Bladder microvascular endothelial cell (primary cell): ENCODE data around the gene TUT1. TPM values are rescaled to one million over a fixed set of nuclear protein-coding genes. Genes with fewer than 3 reads are reported as not detected.

Source experiments
- total RNA-seq: library from RNA; depleted of rRNA; stranded (reverse); fragments of >200 nt; gene quantifications from 2 replicates; pipeline ENCODE4 v1.2.3, GENCODE V29; 2014

Gene TUT1, protein sequence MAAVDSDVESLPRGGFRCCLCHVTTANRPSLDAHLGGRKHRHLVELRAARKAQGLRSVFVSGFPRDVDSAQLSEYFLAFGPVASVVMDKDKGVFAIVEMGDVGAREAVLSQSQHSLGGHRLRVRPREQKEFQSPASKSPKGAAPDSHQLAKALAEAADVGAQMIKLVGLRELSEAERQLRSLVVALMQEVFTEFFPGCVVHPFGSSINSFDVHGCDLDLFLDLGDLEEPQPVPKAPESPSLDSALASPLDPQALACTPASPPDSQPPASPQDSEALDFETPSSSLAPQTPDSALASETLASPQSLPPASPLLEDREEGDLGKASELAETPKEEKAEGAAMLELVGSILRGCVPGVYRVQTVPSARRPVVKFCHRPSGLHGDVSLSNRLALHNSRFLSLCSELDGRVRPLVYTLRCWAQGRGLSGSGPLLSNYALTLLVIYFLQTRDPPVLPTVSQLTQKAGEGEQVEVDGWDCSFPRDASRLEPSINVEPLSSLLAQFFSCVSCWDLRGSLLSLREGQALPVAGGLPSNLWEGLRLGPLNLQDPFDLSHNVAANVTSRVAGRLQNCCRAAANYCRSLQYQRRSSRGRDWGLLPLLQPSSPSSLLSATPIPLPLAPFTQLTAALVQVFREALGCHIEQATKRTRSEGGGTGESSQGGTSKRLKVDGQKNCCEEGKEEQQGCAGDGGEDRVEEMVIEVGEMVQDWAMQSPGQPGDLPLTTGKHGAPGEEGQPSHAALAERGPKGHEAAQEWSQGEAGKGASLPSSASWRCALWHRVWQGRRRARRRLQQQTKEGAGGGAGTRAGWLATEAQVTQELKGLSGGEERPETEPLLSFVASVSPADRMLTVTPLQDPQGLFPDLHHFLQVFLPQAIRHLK
- 9.2 and 12.8 TPM in 2 replicates for total RNA-seq

GRCh38 chr11:62591448-62592145 is at the start of gene TUT1:
TUT1 (minus strand) TSS chr11:62591523; CDS start chr11:62591485, 38 bp downstream.

DNA sequence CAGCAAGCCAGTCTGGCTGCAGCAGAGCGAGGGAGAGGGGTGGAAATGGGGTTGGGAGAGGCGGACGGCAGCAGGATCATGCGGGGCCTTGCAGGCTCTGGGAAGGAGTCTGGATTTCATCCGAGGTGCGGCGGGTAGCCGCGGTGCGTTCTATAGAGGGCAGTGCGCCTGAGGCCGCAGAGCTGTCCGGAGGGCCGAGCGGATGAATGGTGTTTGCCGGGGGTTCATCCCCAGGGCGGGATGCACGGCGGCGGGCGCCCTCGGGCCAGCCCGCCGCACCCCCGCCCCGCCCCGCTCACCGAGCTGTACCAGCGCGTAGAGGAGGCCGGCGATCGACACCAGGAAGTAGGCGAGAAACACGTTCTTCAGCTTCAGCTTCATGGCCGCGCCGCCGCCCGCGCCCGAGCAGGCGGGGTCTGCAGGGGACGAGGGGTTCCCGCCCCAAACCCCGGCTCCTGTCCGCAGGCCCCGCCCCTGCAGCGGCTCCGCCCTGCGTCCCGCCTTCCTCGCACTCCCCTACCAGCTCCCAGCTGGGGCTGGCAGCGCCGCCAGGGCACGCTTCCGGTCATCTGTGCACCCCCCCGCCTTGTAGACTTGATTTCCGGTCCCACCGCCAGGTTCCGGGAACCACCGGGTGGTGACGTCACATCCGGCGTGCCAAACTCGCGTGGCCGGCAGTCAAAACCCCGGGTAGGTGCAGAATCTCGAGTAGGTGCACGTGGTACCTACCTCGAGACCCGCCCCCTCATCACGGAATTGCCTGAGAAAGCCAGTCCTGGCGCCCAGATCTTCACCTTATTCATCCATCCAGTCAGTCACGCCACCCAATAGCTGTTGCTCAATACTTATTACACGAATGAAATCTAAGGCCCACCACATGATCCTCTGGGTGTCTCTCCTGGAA is 30.5 kb upstream of the TUT1 start, which contains the start of gene B3GAT3:
TSS of gene B3GAT3 (minus strand) at position 420 of the 904 bp plus-strand sequence. CDS start at position 381, 39 bp downstream.

GRCh38 chr11:62612366-62613290 is 21.3 kb upstream of the TUT1 start, which contains the start of the genes EML3 and ROM1:
EML3 (minus strand) TSS chr11:62612775; CDS start chr11:62612457, 318 bp downstream.
ROM1 (plus strand) TSS chr11:62613257; CDS start chr11:62613282, 25 bp downstream.

DNA sequence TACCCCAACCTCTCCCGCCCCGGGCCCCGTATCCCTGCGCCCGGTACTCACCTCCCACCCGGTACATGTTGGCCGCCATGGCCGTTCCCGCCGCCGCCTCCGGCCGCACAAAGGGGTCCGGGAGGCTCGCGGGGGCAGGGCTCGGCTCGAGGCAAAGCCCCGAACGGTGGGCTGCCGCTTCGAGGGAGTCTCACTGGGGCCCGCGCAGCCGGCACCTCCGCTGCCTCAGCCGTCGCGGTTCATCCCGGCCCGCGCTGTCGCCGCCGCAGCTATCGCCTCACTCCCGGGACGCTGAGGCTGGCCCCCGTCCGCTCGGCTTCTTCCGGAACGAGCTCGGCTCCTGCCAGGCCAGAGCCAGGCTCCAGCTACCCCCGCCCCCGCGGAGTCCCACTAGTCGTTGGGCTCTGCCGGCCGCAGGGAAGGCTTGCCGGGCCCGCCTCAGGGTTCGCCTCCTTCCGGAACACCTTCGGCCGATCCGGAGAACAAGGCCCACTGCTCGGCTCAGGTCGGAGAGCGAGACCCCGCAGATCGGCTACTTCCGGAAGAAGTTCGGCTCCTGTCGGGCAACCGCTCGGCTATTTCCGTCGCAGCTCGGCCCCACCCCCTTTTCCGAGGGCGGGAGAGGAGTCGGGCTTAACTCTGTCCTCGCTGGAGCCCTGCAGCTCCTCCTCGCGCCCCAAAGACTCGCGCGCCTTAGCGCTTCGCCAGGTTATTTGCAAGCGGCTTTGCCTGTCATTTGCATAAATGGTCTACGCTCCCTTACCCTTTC is 10.2 kb upstream of the TUT1 start, which contains the start of gene MTA2:
TSS of gene MTA2 (minus strand) at position 494 of the 769 bp plus-strand sequence. CDS start at position 79, 415 bp downstream.

GRCh38 chr11:62573592-62574362 is 17.5 kb downstream of the TUT1 start, which contains the start of gene EEF1G:
EEF1G (minus strand) TSS chr11:62573891; CDS start chr11:62573842, 49 bp downstream.

GRCh38 chr11:62546244-62546928 is 44.9 kb downstream of the TUT1 start, which contains the start of gene AHNAK:
AHNAK (minus strand) TSS chr11:62546806; CDS start chr11:62536098, 10,708 bp downstream.

Other genes with a start within 250 kb of the TUT1 start
- gene SCGB1A1, start 172.5 kb downstream of the TUT1 start, total RNA-seq = not detected in 2 replicates
- 329 and 449 TPM in 2 replicates for gene AHNAK, start 44.7 kb downstream of the TUT1 start, total RNA-seq
- gene EEF1G, start 17.6 kb downstream of the TUT1 start, total RNA-seq = 1,133 and 1,197 TPM in 2 replicates
- 177 and 185 TPM in 2 replicates for gene MTA2, start 10.3 kb upstream of the TUT1 start, total RNA-seq
- gene EML3, start 21.3 kb upstream of the TUT1 start, total RNA-seq = 26.9 and 35.7 TPM in 2 replicates
- gene ROM1, start 21.7 kb upstream of the TUT1 start, total RNA-seq = 2.1 and 4.9 TPM in 2 replicates
- 16.7 and 19.2 TPM in 2 replicates for gene B3GAT3, start 30.5 kb upstream of the TUT1 start, total RNA-seq
- 177 and 354 TPM in 2 replicates for gene GANAB, start 55.1 kb upstream of the TUT1 start, total RNA-seq
- gene INTS5, start 61.8 kb upstream of the TUT1 start, total RNA-seq = 16.8 and 20.8 TPM in 2 replicates
- 29.8 and 31.6 TPM in 2 replicates for gene C11orf98, start 73.7 kb upstream of the TUT1 start, total RNA-seq
- gene CSKMT, start 73.8 kb upstream of the TUT1 start, total RNA-seq = 7.7 and 7.9 TPM in 2 replicates
- 9.0 and 10.5 TPM in 2 replicates for gene UQCC3, start 80.2 kb upstream of the TUT1 start, total RNA-seq
- 1.6 and 2.8 TPM in 2 replicates for gene LBHD1, start 80.7 kb upstream of the TUT1 start, total RNA-seq
- 145 and 155 TPM in 2 replicates for gene UBXN1, start 87.5 kb upstream of the TUT1 start, total RNA-seq
- gene LRRN4CL, start 98.0 kb upstream of the TUT1 start, total RNA-seq = under 0.01 and 0.31 TPM in 2 replicates
- gene BSCL2, start 115.9 kb upstream of the TUT1 start, total RNA-seq = 14.2 and 15.7 TPM in 2 replicates
- not detected in 2 replicates for gene GNG3, start 116.2 kb upstream of the TUT1 start, total RNA-seq
- 9.9 and 18.2 TPM in 2 replicates for gene HNRNPUL2, start 135.9 kb upstream of the TUT1 start, total RNA-seq
- gene TTC9C, start 137.0 kb upstream of the TUT1 start, total RNA-seq = 32.5 and 33.0 TPM in 2 replicates
- gene ZBTB3, start 162.6 kb upstream of the TUT1 start, total RNA-seq = 7.8 TPM in 2 replicates
- 49.9 and 61.2 TPM in 2 replicates for gene POLR2G, start 170.1 kb upstream of the TUT1 start, total RNA-seq
- gene TAF6L, start 179.9 kb upstream of the TUT1 start, total RNA-seq = 19.3 and 43.2 TPM in 2 replicates
- gene TMEM179B, start 195.9 kb upstream of the TUT1 start, total RNA-seq = 17.2 and 21.3 TPM in 2 replicates
- gene TMEM223, start 200.5 kb upstream of the TUT1 start, total RNA-seq = 11.3 and 11.5 TPM in 2 replicates
- 11.8 and 50.6 TPM in 2 replicates for gene NXF1, start 213.9 kb upstream of the TUT1 start, total RNA-seq
- 35.9 and 40.8 TPM in 2 replicates for gene STX5, start 240.5 kb upstream of the TUT1 start, total RNA-seq
- not detected in 2 replicates for gene TEX54, start 241.3 kb upstream of the TUT1 start, total RNA-seq
- 61.4 and 67.5 TPM in 2 replicates for gene WDR74, start 248.1 kb upstream of the TUT1 start, total RNA-seq